ENCODE results near the gene YDJC.

DNA sequence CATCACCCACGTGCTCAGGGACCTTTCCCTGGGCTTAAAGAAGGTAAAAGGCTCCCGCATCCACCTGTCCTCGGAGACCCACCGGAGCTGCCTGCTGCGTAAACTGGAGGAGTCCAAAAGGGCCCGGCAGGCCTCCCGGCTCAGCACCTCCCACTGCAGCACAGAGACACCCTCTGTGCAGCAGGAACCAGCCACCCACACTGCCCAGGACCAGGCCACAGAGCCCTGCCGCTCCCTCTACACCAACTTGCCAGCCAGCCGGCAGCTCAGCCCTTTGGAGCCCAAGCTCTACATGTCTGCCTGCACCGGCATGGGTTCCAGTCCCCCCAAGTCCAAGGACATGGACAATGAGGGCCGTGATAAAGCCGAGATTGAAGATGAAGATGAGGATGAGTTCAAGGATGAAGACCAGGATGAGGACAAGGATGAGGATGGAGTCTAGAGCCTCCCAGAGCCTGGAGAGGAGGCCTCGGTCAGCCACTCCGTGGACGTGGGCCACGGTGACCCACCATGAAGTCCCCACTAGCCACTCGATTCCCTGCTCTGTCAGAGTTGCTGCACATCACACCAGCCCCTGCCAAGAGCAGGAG is 6.9 kb upstream of the YDJC start:
- TF ChIP-seq, protein P1, sequence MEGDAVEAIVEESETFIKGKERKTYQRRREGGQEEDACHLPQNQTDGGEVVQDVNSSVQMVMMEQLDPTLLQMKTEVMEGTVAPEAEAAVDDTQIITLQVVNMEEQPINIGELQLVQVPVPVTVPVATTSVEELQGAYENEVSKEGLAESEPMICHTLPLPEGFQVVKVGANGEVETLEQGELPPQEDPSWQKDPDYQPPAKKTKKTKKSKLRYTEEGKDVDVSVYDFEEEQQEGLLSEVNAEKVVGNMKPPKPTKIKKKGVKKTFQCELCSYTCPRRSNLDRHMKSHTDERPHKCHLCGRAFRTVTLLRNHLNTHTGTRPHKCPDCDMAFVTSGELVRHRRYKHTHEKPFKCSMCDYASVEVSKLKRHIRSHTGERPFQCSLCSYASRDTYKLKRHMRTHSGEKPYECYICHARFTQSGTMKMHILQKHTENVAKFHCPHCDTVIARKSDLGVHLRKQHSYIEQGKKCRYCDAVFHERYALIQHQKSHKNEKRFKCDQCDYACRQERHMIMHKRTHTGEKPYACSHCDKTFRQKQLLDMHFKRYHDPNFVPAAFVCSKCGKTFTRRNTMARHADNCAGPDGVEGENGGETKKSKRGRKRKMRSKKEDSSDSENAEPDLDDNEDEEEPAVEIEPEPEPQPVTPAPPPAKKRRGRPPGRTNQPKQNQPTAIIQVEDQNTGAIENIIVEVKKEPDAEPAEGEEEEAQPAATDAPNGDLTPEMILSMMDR (IDR thresholded peaks at IDR 0.05), result no peak
- no peak for TF ChIP-seq POLR2A (IDR thresholded peaks at IDR 0.05)
